Mesendoderm (in vitro differentiated cells): ENCODE data around the gene BACE2.
"Not testable (repeated sequence)": the region's sequence is repeated elsewhere in the genome, so short reads cannot be mapped to it uniquely, and the experiment has no call there.

ENCODE experiments used
- DNase-seq: peaks from one replicate; pipeline ENCODE4 v3.0.0; 2013
- H2AK5ac ChIP-seq: 2 replicates; pipeline ENCODE4 v1.6.1; 2013; ENCODE audit warnings: low read length, inconsistent platforms
- H2BK120ac ChIP-seq: 2 replicates; pipeline ENCODE4 v1.6.1; 2013; ENCODE audit warnings: low read depth, mild to moderate bottlenecking, low read length, moderate library complexity, mixed read lengths
- H2BK15ac ChIP-seq: replicated peaks from 2 replicates; pipeline ENCODE4 v1.6.1; 2013; ENCODE audit warnings: low read depth, mild to moderate bottlenecking, moderate library complexity
- H2BK5ac ChIP-seq: 2 replicates; pipeline ENCODE4 v1.6.1; 2013; ENCODE audit warnings: low read length, inconsistent platforms
- H3K18ac ChIP-seq: 2 replicates; pipeline ENCODE4 v1.6.1; 2013; ENCODE audit warnings: mild to moderate bottlenecking, low read length, mixed read lengths
- H3K23ac ChIP-seq: one replicate; pipeline ENCODE4 v1.6.1; 2013; ENCODE audit warnings: low read length
- H3K27ac ChIP-seq: 2 replicates; pipeline ENCODE4 v1.5.1; 2013; ENCODE audit warnings: low read depth, mild to moderate bottlenecking, inconsistent platforms, low read length, moderate library complexity
- H3K27me3 ChIP-seq: 2 replicates; pipeline ENCODE4 v1.6.1; 2013; ENCODE audit warnings: low read length, control low read depth, mild to moderate bottlenecking, inconsistent platforms; ENCODE audit not compliant: insufficient read depth, poor library complexity
- H3K36me3 ChIP-seq: 2 replicates; pipeline ENCODE4 v1.6.1; 2013; ENCODE audit warnings: low read length, inconsistent platforms; ENCODE audit not compliant: control insufficient read depth, insufficient read depth
- H3K4ac ChIP-seq: one replicate; pipeline ENCODE4 v1.6.1; 2013; ENCODE audit warnings: low read depth, mild to moderate bottlenecking, low read length, moderate library complexity
- H3K4me1 ChIP-seq: 2 replicates; pipeline ENCODE4 v1.6.1; 2013; ENCODE audit warnings: low read depth, low read length, inconsistent platforms; ENCODE audit not compliant: control insufficient read depth
- H3K4me2 ChIP-seq: 2 replicates; pipeline ENCODE4 v1.6.1; 2013; ENCODE audit warnings: low read length
- H3K4me3 ChIP-seq: 2 replicates; pipeline ENCODE4 v1.5.1; 2013; ENCODE audit warnings: mild to moderate bottlenecking, low read length
- H3K56ac ChIP-seq: one replicate; pipeline ENCODE4 v1.6.1; 2013; ENCODE audit warnings: low read length
- H3K79me1 ChIP-seq: 2 replicates; pipeline ENCODE4 v1.6.1; 2013; ENCODE audit warnings: low read length, inconsistent platforms
- H3K79me2 ChIP-seq: 2 replicates; pipeline ENCODE4 v1.6.1; 2013; ENCODE audit warnings: mild to moderate bottlenecking, low read length; ENCODE audit not compliant: control insufficient read depth, insufficient read depth
- H3K9ac ChIP-seq: 2 replicates; pipeline ENCODE4 v1.6.1; 2013; ENCODE audit warnings: low read length, inconsistent platforms
- H4K5ac ChIP-seq: one replicate; pipeline ENCODE4 v1.6.1; 2013; ENCODE audit warnings: low read length
- H4K8ac ChIP-seq: one replicate; pipeline ENCODE4 v1.6.1; 2013; ENCODE audit warnings: low read depth, mild to moderate bottlenecking, control low read depth, low read length, moderate library complexity
- WGBS: extraction: QIAGEN DNeasy Blood & Tissue Kit; methylation state at CpG from one replicate; pipeline ENCODE4 v1.1.7; 2013; ENCODE audit warnings: low lambda C conversion rate, missing lambda C conversion rate; ENCODE audit not compliant: insufficient coverage; ENCODE audit errors: extremely low coverage; 5-methylcytosine and 5-hydroxymethylcytosine counted together

Gene BACE2

GRCh38 chr21:41195311-41195710 is 27.4 kb downstream of the BACE2 start:
- Histone ChIP-seq H2BK15ac (no peak overlapping the region), H3K9ac (no peak overlapping the region), H3K4me3 (no peak overlapping the region), H3K36me3 (no peaks in the 10 kb centered on the region), H4K8ac (no peak overlapping the region), H3K4me1 (no peaks in the 10 kb centered on the region), H2BK120ac (no peak overlapping the region), H3K79me2 (no peaks in the 10 kb centered on the region), H3K27me3 (no peaks in the 10 kb centered on the region), H3K56ac (no peak overlapping the region), H2AK5ac (no peak overlapping the region), H3K18ac (no peak overlapping the region), H3K79me1 (no peaks in the 10 kb centered on the region), H3K4ac (no peak overlapping the region), H3K4me2 (no peak overlapping the region), H3K27ac (no peak overlapping the region), H3K23ac (no peak overlapping the region), H2BK5ac (no peak overlapping the region), H4K5ac (no peak overlapping the region)
- WGBS, result no CpG with 5 or more reads among the region's 5 CpGs
- DNase-seq, result no peak

DNA sequence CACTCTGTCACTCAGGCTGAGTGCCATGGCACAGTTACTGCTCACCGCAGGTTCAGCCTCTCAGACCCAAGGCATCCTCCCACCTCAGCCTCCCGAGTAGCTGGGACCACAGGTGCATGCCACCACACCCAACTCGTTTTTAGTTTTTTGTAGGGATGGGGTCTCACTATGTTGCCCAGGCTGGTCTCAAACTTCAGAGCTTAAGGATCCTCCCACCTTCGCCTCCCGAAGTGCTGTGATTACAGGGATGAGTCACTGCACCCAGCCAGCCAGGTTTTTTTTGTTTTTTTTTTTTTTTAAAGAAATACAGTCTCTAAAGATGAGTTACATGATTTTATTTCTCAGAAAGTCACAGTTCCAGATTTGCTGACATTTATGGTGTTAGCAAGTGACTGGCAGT is 29.0 kb downstream of the BACE2 start:
- H3K18ac ChIP-seq, result no peak overlapping the region
- no peak overlapping the region for H3K4me2 ChIP-seq
- DNase-seq, result no peak
- no peak overlapping the region for H2AK5ac ChIP-seq
- H3K27ac ChIP-seq, result no peak overlapping the region
- no peaks in the 10 kb centered on the region for H3K79me1 ChIP-seq
- no peak overlapping the region for H2BK15ac ChIP-seq
- no peak overlapping the region for H3K4ac ChIP-seq
- no peak overlapping the region for H4K5ac ChIP-seq
- no peak overlapping the region for H3K9ac ChIP-seq
- no peaks in the 10 kb centered on the region for H3K4me1 ChIP-seq
- no CpG with 5 or more reads among the region's 5 CpGs for WGBS
- no peaks in the 10 kb centered on the region for H3K79me2 ChIP-seq
- no peak overlapping the region for H2BK120ac ChIP-seq
- no peak overlapping the region for H3K56ac ChIP-seq
- H3K36me3 ChIP-seq, result no peaks in the 10 kb centered on the region
- H3K4me3 ChIP-seq, result no peak overlapping the region
- no peak overlapping the region for H2BK5ac ChIP-seq
- H3K23ac ChIP-seq, result no peak overlapping the region
- H4K8ac ChIP-seq, result no peak overlapping the region
- no peaks in the 10 kb centered on the region for H3K27me3 ChIP-seq

DNA sequence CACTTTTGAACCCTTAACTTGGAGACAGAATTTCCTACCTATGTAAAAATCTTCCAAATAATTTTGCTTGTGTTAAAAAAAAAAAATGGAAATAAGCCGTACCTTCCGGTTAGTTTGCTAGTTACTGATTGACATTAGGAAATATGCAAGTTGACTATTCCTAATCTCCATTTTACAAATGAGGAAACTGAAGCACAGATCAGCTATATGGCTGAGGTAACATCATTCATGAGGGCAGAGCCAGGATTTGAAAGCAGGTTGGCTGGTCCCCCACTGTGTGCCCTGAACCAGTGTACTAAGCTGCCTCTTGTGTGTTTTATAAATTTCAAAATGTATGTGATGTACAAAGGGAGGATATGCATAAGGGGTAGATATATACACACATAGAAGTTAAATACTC is 29.6 kb downstream of the BACE2 start:
- H3K27me3 ChIP-seq, result no peaks in the 10 kb centered on the region
- no peak overlapping the region for H2BK120ac ChIP-seq
- no peak overlapping the region for H2AK5ac ChIP-seq
- H3K4me3 ChIP-seq, result no peak overlapping the region
- no peak overlapping the region for H4K5ac ChIP-seq
- H3K4me1 ChIP-seq, result no peaks in the 10 kb centered on the region
- H2BK15ac ChIP-seq, result no peak overlapping the region
- WGBS, result no CpG with 5 or more reads among the region's 2 CpGs
- no peak overlapping the region for H3K27ac ChIP-seq
- H2BK5ac ChIP-seq, result no peak overlapping the region
- H3K9ac ChIP-seq, result no peak overlapping the region
- H4K8ac ChIP-seq, result no peak overlapping the region
- no peaks in the 10 kb centered on the region for H3K79me1 ChIP-seq
- no peak overlapping the region for H3K4ac ChIP-seq
- H3K36me3 ChIP-seq, result no peaks in the 10 kb centered on the region
- H3K23ac ChIP-seq, result no peak overlapping the region
- no peaks in the 10 kb centered on the region for H3K79me2 ChIP-seq
- DNase-seq, result no peak
- H3K56ac ChIP-seq, result no peak overlapping the region
- no peak overlapping the region for H3K18ac ChIP-seq
- H3K4me2 ChIP-seq, result no peak overlapping the region

GRCh38 chr21:41198647-41199046 is 30.7 kb downstream of the BACE2 start:
- H2BK5ac ChIP-seq, DNase-seq, H3K79me1 ChIP-seq, H2AK5ac ChIP-seq, H3K9ac ChIP-seq, H3K4me2 ChIP-seq, H3K18ac ChIP-seq, H2BK120ac ChIP-seq, H3K27me3 ChIP-seq, H3K36me3 ChIP-seq, H2BK15ac ChIP-seq, H3K27ac ChIP-seq, H4K8ac ChIP-seq, H3K4me3 ChIP-seq, H3K4me1 ChIP-seq, H3K56ac ChIP-seq, H3K4ac ChIP-seq, H4K5ac ChIP-seq, H3K79me2 ChIP-seq, H3K23ac ChIP-seq: not testable (repeated sequence)
- whole genome bisulfite sequencing, result no CpG with 5 or more reads among the region's 5 CpGs

DNA sequence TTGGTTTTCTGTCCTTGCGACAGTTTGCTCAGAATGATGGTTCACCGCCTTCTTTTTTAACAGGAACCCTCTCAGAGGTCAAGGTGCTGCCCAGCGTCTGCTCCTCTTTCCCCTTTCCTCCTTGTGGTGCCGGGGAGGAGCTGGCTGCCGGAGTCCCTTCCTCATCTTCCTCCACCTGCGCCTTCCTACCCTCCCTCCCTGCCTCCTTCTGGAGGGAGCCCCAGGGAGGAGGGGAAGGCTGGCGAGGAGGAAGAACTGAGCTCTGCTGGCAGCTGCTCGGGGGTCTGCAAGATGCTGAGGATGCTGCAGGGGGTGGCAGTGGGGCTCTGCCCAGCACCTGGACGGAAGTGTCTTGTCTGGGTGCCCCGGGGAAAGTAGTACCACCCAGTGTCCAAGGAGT is 31.2 kb downstream of the BACE2 start:
- H3K27me3 ChIP-seq, result no peaks in the 10 kb centered on the region
- no peak overlapping the region for H4K5ac ChIP-seq
- H3K4me1 ChIP-seq, result no peaks in the 10 kb centered on the region
- no peak overlapping the region for H3K4me2 ChIP-seq
- no CpG with 5 or more reads among the region's 10 CpGs for WGBS
- no peaks in the 10 kb centered on the region for H3K79me2 ChIP-seq
- no peak overlapping the region for H4K8ac ChIP-seq
- H2BK15ac ChIP-seq, result no peak overlapping the region
- H3K18ac ChIP-seq, result no peak overlapping the region
- no peak overlapping the region for H2AK5ac ChIP-seq
- no peak overlapping the region for H3K27ac ChIP-seq
- H3K4me3 ChIP-seq, result no peak overlapping the region
- H3K79me1 ChIP-seq, result no peaks in the 10 kb centered on the region
- no peak for DNase-seq
- no peak overlapping the region for H3K9ac ChIP-seq
- H2BK120ac ChIP-seq, result no peak overlapping the region
- H3K56ac ChIP-seq, result no peak overlapping the region
- no peak overlapping the region for H2BK5ac ChIP-seq
- no peak overlapping the region for H3K23ac ChIP-seq
- no peaks in the 10 kb centered on the region for H3K36me3 ChIP-seq
- H3K4ac ChIP-seq, result no peak overlapping the region

- Histone ChIP-seq H3K4me1 (no peaks in the 10 kb centered on the region), H3K27me3 (no peaks in the 10 kb centered on the region), H4K8ac (no peak overlapping the region), H2BK120ac (no peak overlapping the region), H2AK5ac (no peak overlapping the region), H3K18ac (no peak overlapping the region), H2BK15ac (no peak overlapping the region), H3K79me1 (no peaks in the 10 kb centered on the region), H3K4me3 (no peak overlapping the region), H4K5ac (no peak overlapping the region), H3K9ac (no peak overlapping the region), H3K36me3 (no peaks in the 10 kb centered on the region), H3K56ac (no peak overlapping the region), H3K27ac (no peak overlapping the region), H2BK5ac (no peak overlapping the region), H3K4ac (no peak overlapping the region), H3K23ac (no peak overlapping the region), H3K79me2 (no peaks in the 10 kb centered on the region), H3K4me2 (no peak overlapping the region)
- WGBS, result no CpG with 5 or more reads among the region's 10 CpGs
- no peak for DNase-seq
Measured at GRCh38 chr21:41199588-41199987, 31.6 kb downstream of the BACE2 start.
